Embryonic facial prominence (tissue), 1 donor: ENCODE results near the gene DUSP14.
A peak's percentile ranks its signal among the peaks of the same experiment; 100 is the strongest.
"Not testable (repeated sequence)": the region's sequence is repeated elsewhere in the genome, so short reads cannot be mapped to it uniquely, and the experiment has no call there.

Source experiments
- DNase-seq: peaks from one replicate; pipeline ENCODE4 v3.0.0-alpha.2; 2016; ENCODE audit errors: extremely low spot score

The DUSP14 gene

GRCh38 chr17:37489197-37490001 is at the start of gene DUSP14:
TSS of gene DUSP14 (plus strand) at chr17:37489891. CDS start at chr17:37512273, 22,382 bp downstream.
- DNase-seq, result peak; percentile 42

GRCh38 chr17:37440424-37440823 is 49.3 kb upstream of the DUSP14 start:
- DNase-seq, result no peak

GRCh38 chr17:37441369-37442014 is 48.2 kb upstream of the DUSP14 start:
- not testable (repeated sequence) for DNase-seq

GRCh38 chr17:37446027-37446426 is 43.7 kb upstream of the DUSP14 start:
- DNase-seq, result no peak

- no peak for DNase-seq
Measured at GRCh38 chr17:37447641-37448040, 42.0 kb upstream of the DUSP14 start.

- peak; percentile 11 for DNase-seq
Measured at GRCh38 chr17:37450112-37450511, 39.6 kb upstream of the DUSP14 start.

GRCh38 chr17:37457801-37458200 is 31.9 kb upstream of the DUSP14 start:
- DNase-seq, result not testable (repeated sequence)

GRCh38 chr17:37458805-37459204 is 30.9 kb upstream of the DUSP14 start:
- no peak for DNase-seq

- DNase-seq, result no peak
Measured at GRCh38 chr17:37461668-37462067, 28.0 kb upstream of the DUSP14 start.

GRCh38 chr17:37462492-37462891 is 27.2 kb upstream of the DUSP14 start:
- no peak for DNase-seq

- no peak for DNase-seq
Measured at GRCh38 chr17:37463039-37463438, 26.7 kb upstream of the DUSP14 start.

- no peak for DNase-seq
Measured at GRCh38 chr17:37465069-37465616, 24.5 kb upstream of the DUSP14 start.

- DNase-seq, result no peak
Measured at GRCh38 chr17:37466471-37466870, 23.2 kb upstream of the DUSP14 start.

- no peak for DNase-seq
Measured at GRCh38 chr17:37470181-37470580, 19.5 kb upstream of the DUSP14 start.

GRCh38 chr17:37475731-37476420 is 13.8 kb upstream of the DUSP14 start:
- no peak for DNase-seq

- no peak for DNase-seq
Measured at GRCh38 chr17:37476431-37477120, 13.1 kb upstream of the DUSP14 start.

GRCh38 chr17:37478187-37478586 is 11.5 kb upstream of the DUSP14 start:
- no peak for DNase-seq

- no peak for DNase-seq
Measured at GRCh38 chr17:37479025-37479424, 10.7 kb upstream of the DUSP14 start.

GRCh38 chr17:37480427-37480826 is 9.3 kb upstream of the DUSP14 start:
- no peak for DNase-seq

- no peak for DNase-seq
Measured at GRCh38 chr17:37481001-37481665, 8.6 kb upstream of the DUSP14 start.
